Mammary epithelial cell (primary cell): Measurements from ENCODE around the gene DOCK6.

Experiments used
- EZH2 ChIP-seq: IDR thresholded peaks from 2 replicates; pipeline ENCODE4 v1.6.1; 2012; ENCODE audit warnings: low read length, inconsistent platforms, borderline replicate concordance
- TF ChIP-seq, protein P1 (sequence below), 2 donors: IDR thresholded peaks in 1 of 2; conservative IDR thresholded peaks in 1 of 2; 2 replicates each; pipeline ENCODE4 v1.5.1; 2011 to 2012; ENCODE audit warnings: inconsistent platforms in 2 of 2, low read length in 2 of 2, mild to moderate bottlenecking in 2 of 2, control low read depth in 1 of 2, low read depth in 1 of 2; ENCODE audit not compliant: insufficient read depth in 1 of 2; ENCODE audit errors: extremely low read depth in 1 of 2

DNA sequence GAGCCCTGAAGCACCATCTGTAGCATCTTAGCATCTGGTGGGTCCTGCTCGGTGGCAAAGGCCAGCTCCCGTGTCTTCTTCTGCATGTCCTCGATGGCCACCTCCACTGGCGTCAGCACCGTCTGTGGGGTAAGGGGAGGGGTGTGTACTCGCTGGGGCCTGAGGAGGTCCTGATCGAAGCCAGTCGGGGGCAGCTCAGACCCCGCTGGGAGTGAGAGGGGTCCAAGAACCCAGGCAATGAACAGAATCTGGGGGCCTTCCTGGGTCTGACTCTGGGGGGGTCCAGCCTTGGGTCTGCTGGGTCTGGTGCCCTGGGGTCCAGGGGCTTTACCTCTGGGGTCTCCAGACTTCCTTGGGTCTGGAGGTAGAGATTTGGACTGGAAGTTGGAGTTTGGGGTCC, 61.4 kb downstream of the DOCK6 start:
- TF ChIP-seq, protein P1, sequence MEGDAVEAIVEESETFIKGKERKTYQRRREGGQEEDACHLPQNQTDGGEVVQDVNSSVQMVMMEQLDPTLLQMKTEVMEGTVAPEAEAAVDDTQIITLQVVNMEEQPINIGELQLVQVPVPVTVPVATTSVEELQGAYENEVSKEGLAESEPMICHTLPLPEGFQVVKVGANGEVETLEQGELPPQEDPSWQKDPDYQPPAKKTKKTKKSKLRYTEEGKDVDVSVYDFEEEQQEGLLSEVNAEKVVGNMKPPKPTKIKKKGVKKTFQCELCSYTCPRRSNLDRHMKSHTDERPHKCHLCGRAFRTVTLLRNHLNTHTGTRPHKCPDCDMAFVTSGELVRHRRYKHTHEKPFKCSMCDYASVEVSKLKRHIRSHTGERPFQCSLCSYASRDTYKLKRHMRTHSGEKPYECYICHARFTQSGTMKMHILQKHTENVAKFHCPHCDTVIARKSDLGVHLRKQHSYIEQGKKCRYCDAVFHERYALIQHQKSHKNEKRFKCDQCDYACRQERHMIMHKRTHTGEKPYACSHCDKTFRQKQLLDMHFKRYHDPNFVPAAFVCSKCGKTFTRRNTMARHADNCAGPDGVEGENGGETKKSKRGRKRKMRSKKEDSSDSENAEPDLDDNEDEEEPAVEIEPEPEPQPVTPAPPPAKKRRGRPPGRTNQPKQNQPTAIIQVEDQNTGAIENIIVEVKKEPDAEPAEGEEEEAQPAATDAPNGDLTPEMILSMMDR (conservative IDR thresholded peaks at IDR 0.05 in 1 of 2, IDR thresholded peaks at IDR 0.05 in 1 of 2; ENCODE audit: extremely low read depth in 1 of 2, insufficient read depth in 1 of 2, low read depth in 1 of 2, low read length in 2 of 2), result no peak
- no peak for TF ChIP-seq EZH2
